HG03097 (cell line): ENCODE data around the gene HSD11B1.

Source experiments
- ATAC-seq: cut with Tn5 transposase; IDR thresholded peaks from one replicate; pipeline ENCODE4 v1.9.1; 2021; ENCODE audit not compliant: unreplicated experiment, low FRiP score

HSD11B1 gene

DNA sequence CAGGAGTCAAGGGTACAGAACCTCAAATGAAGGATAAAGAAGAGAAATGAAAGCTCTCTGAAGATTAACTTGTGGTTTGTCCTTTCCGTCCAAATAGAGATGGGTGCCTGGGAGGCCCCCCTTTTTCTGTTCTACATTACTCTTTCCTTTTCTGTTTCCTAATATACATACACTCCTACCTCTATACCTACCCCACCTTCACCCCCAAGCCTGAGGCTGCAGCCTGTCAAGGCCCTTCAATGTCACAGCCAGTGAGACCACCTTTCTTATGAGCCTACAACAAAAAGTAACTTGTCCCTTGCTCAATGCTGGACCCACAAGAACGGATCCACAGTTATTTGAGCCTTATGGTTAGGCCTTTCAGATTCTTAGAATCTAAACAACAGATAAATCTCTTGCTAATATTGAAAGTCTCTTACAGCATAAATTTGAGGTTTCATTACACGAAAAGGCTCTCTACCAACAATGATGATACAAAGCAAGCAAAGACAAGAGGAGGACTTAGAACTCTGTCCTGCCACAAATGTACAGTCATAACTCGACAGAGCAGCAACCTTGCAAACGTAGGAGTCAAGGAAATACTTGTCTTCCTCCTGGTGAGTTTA lies 47.1 kb downstream of the HSD11B1 start:
- ATAC-seq: peak; percentile 33

DNA sequence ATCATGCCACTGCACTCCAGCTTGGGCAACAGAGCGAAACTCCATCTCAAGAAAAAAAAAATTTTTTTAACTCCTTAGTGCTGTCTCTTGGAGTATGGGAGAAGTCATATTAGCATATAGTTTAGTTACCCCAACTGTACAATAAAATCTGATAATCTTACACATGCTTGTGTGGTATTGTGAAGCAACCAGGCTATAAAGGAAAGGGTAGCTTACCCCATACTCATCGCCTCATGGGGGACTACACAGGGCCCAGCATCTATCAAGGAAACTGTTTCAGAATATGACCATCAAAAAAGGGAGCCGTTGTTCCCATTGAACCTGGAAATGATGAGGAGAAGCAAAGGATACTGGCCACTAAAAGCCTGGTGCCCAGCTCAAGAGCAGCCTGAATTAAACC lies 48.2 kb downstream of the HSD11B1 start:
- no peak for ATAC-seq

DNA sequence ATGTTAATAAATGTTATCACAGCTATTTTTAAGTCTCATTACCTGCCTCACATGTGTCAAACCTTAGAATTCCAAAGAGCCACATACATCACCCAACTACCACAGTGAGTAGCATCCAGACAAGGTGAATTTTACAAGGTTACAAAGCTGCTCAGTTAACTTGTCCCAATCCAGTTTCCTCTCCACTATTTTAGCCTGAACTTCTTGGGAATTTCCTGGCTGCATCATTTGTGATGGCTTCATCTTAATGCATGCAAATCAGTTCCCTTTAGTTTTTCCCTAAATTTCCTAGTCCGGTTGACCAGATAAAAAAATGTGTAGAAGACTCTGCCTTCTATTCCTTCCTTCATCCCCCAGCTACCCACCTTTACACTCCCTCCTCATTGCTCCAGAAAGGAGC lies 50.6 kb downstream of the HSD11B1 start:
- no peak for ATAC-seq

DNA sequence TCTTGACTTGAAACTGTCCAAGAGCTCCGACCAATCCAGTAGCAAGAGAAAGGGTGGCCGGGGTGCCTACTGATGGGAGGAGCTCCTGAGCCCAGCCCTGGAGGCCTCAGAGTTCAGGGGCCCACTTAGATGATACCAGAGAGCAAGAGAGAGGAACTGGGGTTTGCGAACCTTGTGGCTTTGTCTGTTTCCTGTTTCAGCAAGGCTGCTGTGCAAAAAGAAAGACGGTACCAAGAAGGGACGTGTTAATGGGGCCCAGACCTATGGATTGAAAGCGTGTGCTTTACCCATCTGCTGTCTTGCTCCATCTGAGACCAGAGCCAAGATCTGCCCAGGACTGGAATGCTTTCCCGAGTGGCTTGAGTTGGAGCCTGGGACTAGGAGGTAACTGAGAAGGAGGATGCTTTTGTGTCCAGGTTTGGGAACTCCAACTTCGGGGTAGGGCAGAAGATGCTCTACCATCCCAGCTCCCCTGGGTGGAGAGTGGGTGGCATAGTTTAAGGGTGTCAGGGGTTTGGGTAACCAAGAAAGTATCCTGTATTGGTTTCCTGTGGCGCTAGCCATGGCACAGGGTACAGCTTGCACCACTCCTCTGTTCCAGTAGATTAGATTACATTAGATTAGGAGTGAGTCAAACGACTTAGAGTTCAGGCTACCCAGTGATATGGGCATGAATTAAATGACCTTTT lies 51.4 kb downstream of the HSD11B1 start, which contains the start of gene TRAF3IP3:
TRAF3IP3 (plus strand) TSS at position 128 of the 689 bp plus-strand sequence. CDS start 3,987 bp downstream, outside the sequence.
- peak; percentile 81 for ATAC-seq

- peak; percentile 27 for ATAC-seq
Measured at GRCh38 chr1:209756615-209757445, 52.2 kb downstream of the HSD11B1 start.

- no peak for ATAC-seq
Measured at GRCh38 chr1:209758400-209758799, 53.8 kb downstream of the HSD11B1 start.

DNA sequence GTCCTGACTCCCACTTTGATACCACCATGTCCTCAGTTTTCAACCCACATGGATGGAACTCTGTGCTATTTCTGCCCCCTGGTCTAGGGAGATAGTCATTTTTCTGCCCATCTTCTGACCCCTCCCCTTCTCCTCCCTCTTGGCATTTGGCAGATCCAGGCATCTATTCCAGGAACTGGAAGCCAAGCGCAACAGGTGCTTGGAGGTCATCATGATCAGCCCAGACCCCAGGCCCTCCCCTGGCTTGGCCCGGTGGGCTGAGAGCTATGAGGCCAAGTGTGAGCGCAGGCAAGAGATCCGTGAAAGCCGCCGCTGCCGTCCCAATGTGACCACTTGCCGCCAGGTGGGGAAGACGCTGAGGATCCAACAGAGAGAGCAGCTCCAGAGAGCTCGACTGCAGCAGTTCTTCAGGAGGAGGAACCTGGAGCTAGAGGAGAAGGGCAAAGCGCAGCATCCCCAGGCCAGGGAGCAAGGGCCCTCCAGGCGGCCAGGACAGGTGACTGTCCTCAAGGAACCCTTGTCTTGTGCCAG lies 55.2 kb downstream of the HSD11B1 start:
- ATAC-seq: no peak

GRCh38 chr1:209761011-209761635 lies 56.5 kb downstream of the HSD11B1 start:
- no peak for ATAC-seq

- no peak for ATAC-seq
Measured at GRCh38 chr1:209766051-209766450, 61.4 kb downstream of the HSD11B1 start.

DNA sequence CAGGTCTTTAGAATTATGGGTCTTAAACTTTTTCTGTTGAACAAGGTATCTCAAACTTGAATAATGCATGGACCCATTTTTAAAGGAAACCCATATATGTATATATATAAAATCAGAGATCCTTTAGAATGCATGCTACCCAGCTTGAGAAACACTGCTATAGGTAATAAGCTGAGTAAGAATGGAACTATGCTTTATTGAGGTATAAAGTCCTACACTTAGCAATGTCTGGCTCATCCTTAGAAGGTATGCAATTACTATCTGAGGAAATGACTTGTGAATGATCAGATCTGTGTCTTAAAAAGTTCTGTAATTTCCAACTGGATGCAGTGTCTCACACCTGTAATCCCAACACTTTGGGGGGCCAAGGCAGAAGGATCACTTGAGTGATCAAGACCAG lies 62.5 kb downstream of the HSD11B1 start:
- no peak for ATAC-seq

GRCh38 chr1:209767706-209768105 lies 63.1 kb downstream of the HSD11B1 start:
- ATAC-seq: no peak

GRCh38 chr1:209768354-209768774 lies 63.7 kb downstream of the HSD11B1 start:
- ATAC-seq: peak; percentile 75

DNA sequence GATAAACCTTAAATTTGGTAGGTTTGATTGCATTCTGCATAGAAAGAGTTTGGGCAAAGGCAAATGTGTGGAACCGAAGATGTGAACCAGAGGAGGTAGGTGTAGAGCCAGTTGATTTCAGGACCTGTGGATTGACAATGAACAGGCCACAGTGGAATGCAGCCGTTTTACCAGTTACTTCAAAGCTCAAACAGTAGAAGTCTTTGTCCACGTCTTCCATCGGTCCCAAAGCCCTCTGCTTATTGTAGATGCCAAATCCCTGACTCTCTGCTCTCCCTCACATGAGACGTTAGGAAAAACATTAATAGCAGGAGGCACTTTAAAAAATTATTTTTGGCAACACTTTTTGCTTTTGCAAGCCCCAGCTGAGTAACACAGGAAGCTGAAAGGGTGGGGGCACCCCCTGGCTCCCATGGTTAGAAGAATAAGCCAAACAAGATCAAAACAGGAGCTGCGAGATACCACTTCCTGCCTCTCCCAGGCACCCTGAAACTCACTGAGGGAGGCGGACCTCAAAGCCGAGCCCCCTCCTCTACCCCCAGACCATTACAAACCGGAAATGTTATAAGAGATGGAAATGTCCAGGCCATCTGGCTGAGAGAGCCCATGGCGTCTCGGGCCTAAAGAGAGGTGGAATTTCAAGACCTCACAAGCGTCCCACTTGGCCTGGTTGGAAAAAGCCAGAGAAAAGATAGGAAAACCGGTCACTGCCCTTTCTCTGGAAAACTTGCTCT lies 64.7 kb downstream of the HSD11B1 start:
- peak; percentile 75 for ATAC-seq

- no peak for ATAC-seq
Measured at GRCh38 chr1:209769971-209770370, 65.3 kb downstream of the HSD11B1 start.

GRCh38 chr1:209770636-209771415 lies 66.2 kb downstream of the HSD11B1 start:
- no peak for ATAC-seq

DNA sequence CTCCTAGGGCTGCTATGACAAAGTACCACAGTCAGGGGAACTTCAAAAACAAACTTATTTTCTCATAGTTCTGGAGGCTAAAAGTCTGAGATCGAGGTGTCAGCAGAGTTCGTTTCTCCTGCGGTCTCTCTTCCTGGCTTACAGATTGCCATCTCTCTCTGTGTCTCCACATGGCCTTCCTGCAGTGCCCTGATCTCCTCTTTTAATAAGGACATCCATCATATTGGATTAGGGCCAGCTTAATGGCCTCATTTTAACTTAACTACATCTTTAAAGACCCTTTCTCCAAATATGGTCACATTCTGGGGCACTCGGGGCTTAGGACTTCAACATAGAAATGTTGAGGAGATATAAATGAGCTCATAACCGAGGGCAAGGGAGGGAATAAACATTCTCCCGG lies 67.5 kb downstream of the HSD11B1 start:
- no peak for ATAC-seq

DNA sequence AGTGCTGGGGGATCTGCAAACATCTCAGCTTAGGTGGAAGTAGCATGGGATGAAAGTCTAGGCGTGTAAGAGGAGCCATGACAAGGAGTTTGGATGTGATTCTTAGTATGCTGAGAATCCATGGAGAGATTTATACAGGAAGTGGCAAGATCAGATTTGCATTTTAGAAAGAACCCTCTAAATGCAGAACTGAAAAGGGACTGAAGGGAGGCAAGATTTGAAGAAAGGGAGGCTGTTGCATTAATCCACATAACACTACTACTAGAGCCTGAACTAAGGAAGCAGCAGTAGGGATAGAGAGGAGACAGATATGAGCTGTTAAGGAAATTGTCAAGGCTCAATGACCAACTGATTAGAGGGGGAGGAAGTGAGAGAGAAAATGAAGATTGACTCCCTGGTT lies 69.9 kb downstream of the HSD11B1 start:
- ATAC-seq: no peak

DNA sequence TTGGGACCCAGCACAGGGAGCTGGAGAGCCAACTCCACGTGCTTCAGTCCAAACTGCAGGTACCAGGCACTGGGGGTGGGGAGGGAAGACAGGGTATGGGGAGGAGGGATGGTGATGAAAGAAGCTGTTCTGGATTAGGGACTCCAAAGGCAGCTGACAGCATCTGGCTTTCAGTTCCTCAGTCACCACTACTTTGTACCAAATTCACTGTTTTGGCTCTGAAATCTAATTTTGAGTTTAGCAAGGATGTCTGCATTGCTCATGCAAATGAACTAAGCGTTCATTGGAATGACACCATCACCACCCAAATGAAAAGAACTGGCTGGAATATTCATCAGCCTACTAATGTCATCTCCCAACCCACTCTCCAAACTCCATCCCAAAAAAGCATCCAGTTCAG lies 71.0 kb downstream of the HSD11B1 start:
- no peak for ATAC-seq

DNA sequence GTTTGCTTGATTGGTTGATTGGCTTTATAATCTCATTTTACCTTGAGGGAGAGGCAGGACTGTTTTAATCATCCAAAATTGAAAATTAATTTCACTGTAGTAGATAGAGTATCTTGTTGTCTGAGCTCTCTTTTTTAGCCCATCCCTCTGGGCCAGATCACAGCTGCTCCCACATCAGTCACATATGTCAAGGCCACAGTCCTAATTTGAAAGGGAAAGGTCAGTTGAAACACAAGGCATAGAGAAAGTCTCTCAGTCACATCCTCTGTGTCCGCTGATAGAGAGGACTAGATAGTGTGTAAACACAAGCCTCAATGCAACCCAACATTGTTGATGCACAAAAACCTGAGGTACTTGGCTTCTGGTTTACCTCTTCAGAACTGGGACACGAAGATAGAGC lies 72.9 kb downstream of the HSD11B1 start:
- ATAC-seq: no peak
